K562 (cell line): Measurements from ENCODE around the gene NUDCD3. TPM values are rescaled to one million over a fixed set of nuclear protein-coding genes. Genes with fewer than 3 reads are reported as not detected.

Source experiments
- ATAC-seq: fragments of 200-7000 bp; cut with Tn5 transposase; 3 replicates; pipeline ENCODE4 v1.9.1; 2020; ENCODE audit warnings: moderate library complexity
- BruUV-seq: library from RNA; stranded (reverse); fragments of 400-500 nt; replicated peaks from 2 replicates; lab custom pipeline; 2021; lab: Mats Ljungman, UMichigan
- CTCF ChIA-PET: fragments of 300-600 bp; formaldehyde crosslinking; extraction: SDS; loops from one replicate; lab custom pipeline; 2021; ENCODE audit warnings: low intra/inter-chr PET ratio; lab: Yijun Ruan, JAX
- POLR2A ChIA-PET: fragments of 300-600, 350-650 bp; sonication (Branson Sonifier 250); formaldehyde crosslinking; extraction: SDS; loops from one replicate; lab custom pipeline; 2021; ENCODE audit warnings: antibody characterized with exemption, inconsistent platforms; lab: Yijun Ruan, JAX
- DNase-seq, 4 experiments: peaks; one replicate each; pipeline versions ENCODE4 v3.0.0 to v3.0.0-alpha.2; 2011 to 2018; ENCODE audit warnings: low spot score in 3 of 4, mixed read lengths in 3 of 4; ENCODE audit errors: extremely low read depth in 1 of 4
- FAIRE-seq: peaks from 2 replicates; lab custom pipeline; 2011; peaks lifted over from hg19 to GRCh38; lab: Jason Lieb, UNC
- H2AFZ ChIP-seq: 2 replicates; pipeline ENCODE4 v1.6.0; 2011; ENCODE audit warnings: low read depth, low read length, control low read depth, inconsistent platforms
- H3K27ac ChIP-seq: fragments of 200-600 bp; 3 replicates; pipeline ENCODE4 v1.8.0; 2011; ENCODE audit warnings: low read depth, mild to moderate bottlenecking, control low read depth, inconsistent platforms, low read length, moderate library complexity, mixed read lengths; ENCODE audit errors: extremely low read depth
- H3K27me3 ChIP-seq, 2 experiments: fragments of 300-600 bp in 1 of 2; 2 replicates in 1 of 2; 3 replicates in 1 of 2; pipeline versions ENCODE4 v1.6.0 to v1.8.0; 2011; ENCODE audit warnings: inconsistent platforms in 2 of 2, low read length in 2 of 2, mild to moderate bottlenecking in 1 of 2, mixed read lengths in 1 of 2, moderate library complexity in 1 of 2; ENCODE audit not compliant: control insufficient read depth in 2 of 2, insufficient read depth in 2 of 2
- H3K36me3 ChIP-seq: fragments of 300-600 bp; 3 replicates; pipeline ENCODE4 v1.8.0; 2011; ENCODE audit warnings: mild to moderate bottlenecking, low read length, inconsistent platforms; ENCODE audit not compliant: control insufficient read depth, insufficient read depth
- H3K4me1 ChIP-seq, 2 experiments: fragments of 200-600 bp in 1 of 2; replicated peaks in 1 of 2; 2 replicates in 1 of 2; 3 replicates in 1 of 2; pipeline versions ENCODE4 v1.5.1 to v1.8.0; 2011; ENCODE audit warnings: inconsistent platforms in 2 of 2, low read length in 2 of 2, mild to moderate bottlenecking in 1 of 2, mixed read lengths in 1 of 2, moderate library complexity in 1 of 2; ENCODE audit not compliant: control insufficient read depth in 2 of 2, insufficient read depth in 2 of 2
- H3K4me2 ChIP-seq: 2 replicates; pipeline ENCODE4 v1.6.1; 2011; ENCODE audit warnings: low read length, control low read depth, inconsistent platforms, mixed read lengths; ENCODE audit not compliant: insufficient read depth
- H3K4me3 ChIP-seq: fragments of 200-600 bp; sonication (generic), shearing (Covaris generic); 2 replicates; pipeline ENCODE4 v1.5.1; 2016; ENCODE audit warnings: control low read depth, inconsistent platforms
- H3K79me2 ChIP-seq: fragments of 200-600 bp; 3 replicates; pipeline ENCODE4 v1.8.0; 2011; ENCODE audit warnings: low read length, inconsistent platforms; ENCODE audit not compliant: control insufficient read depth, insufficient read depth
- H3K9ac ChIP-seq, 2 experiments: 2 replicates each; pipeline versions ENCODE4 v1.6.0 to v1.6.1; 2011; ENCODE audit warnings: low read depth in 2 of 2, low read length in 2 of 2, control low read depth in 1 of 2, inconsistent platforms in 1 of 2, mild to moderate bottlenecking in 1 of 2, mixed read lengths in 1 of 2; ENCODE audit not compliant: insufficient read depth in 1 of 2
- H3K9me1 ChIP-seq: one replicate; pipeline ENCODE4 v1.6.0; 2011; ENCODE audit warnings: inconsistent platforms, mild to moderate bottlenecking, low read length, moderate library complexity; ENCODE audit not compliant: control insufficient read depth, insufficient read depth
- H3K9me3 ChIP-seq: replicated peaks from 2 replicates; pipeline ENCODE4 v1.5.1; 2011; ENCODE audit warnings: low read depth, low read length, inconsistent platforms; ENCODE audit not compliant: control insufficient read depth, insufficient read depth
- H4K20me1 ChIP-seq: replicated peaks from 2 replicates; pipeline ENCODE4 v1.6.1; 2011; ENCODE audit warnings: low read length, inconsistent platforms, mixed read lengths; ENCODE audit not compliant: control insufficient read depth, insufficient read depth
- ADNP ChIP-seq: fragments of 200-800 bp; sonication (Bioruptor generic); IDR thresholded peaks from 2 replicates; pipeline ENCODE4 v1.6.1; 2016; ENCODE audit warnings: missing genetic modification characterization, missing compliant biosample characterization
- ERF ChIP-seq: fragments of 450-650 bp; formaldehyde crosslinking; IDR thresholded peaks from 2 replicates; pipeline ENCODE4 v1.4.0; 2020; ENCODE audit warnings: mild to moderate bottlenecking, mixed read lengths
- GATA2 ChIP-seq: sonication (generic); formaldehyde crosslinking; IDR thresholded peaks from 2 replicates; pipeline ENCODE4 v1.4.0; 2020; ENCODE audit warnings: mild to moderate bottlenecking, missing genetic modification reagents
- HNRNPH1 ChIP-seq: fragments of 200-400 bp; formaldehyde crosslinking; optimal IDR thresholded peaks from 2 replicates; pipeline ENCODE3; 2017; ENCODE audit warnings: low read depth, mild to moderate bottlenecking, low read length, moderate library complexity
- MTA1 ChIP-seq: fragments of 450-650 bp; IDR thresholded peaks from 2 replicates; pipeline ENCODE4 v1.6.1; 2017; ENCODE audit warnings: borderline replicate concordance
- NEUROD1 ChIP-seq: fragments of 150-350 bp; IDR thresholded peaks from 2 replicates; pipeline ENCODE4 v1.6.1; 2014; ENCODE audit warnings: borderline replicate concordance, low read length, low read depth; ENCODE audit not compliant: partially characterized antibody
- POLR2G ChIP-seq: fragments of 200-400 bp; formaldehyde crosslinking; IDR thresholded peaks from 2 replicates; pipeline ENCODE4 v1.6.1; 2017; ENCODE audit warnings: low read depth, mild to moderate bottlenecking, antibody characterized with exemption, low read length, moderate library complexity
- PTRF ChIP-seq: fragments of 450-650 bp; IDR thresholded peaks from 2 replicates; pipeline ENCODE4 v1.6.1; 2016; ENCODE audit warnings: mild to moderate bottlenecking, missing genetic modification characterization, missing compliant biosample characterization
- TAF1 ChIP-seq: IDR thresholded peaks from 2 replicates; pipeline ENCODE4 v1.6.1; 2011; ENCODE audit warnings: mild to moderate bottlenecking, low read length, moderate library complexity; ENCODE audit not compliant: insufficient read depth, control insufficient read depth, severe bottlenecking; ENCODE audit errors: extremely low read depth
- TCF7L2 ChIP-seq: fragments of 150-350 bp; IDR thresholded peaks from 2 replicates; pipeline ENCODE4 v1.6.1; 2016; ENCODE audit warnings: low read depth, mild to moderate bottlenecking, low read length, moderate library complexity
- ZBTB2 ChIP-seq: fragments of 450-650 bp; IDR thresholded peaks from 2 replicates; pipeline ENCODE4 v1.6.1; 2016; ENCODE audit warnings: antibody characterized with exemption
- ZNF507 ChIP-seq: conservative IDR thresholded peaks from 2 replicates; pipeline ENCODE4 v1.6.1; 2017; ENCODE audit warnings: missing genetic modification characterization, missing compliant biosample characterization
- ZZZ3 ChIP-seq: fragments of 450-650 bp; IDR thresholded peaks from 2 replicates; pipeline ENCODE4 v1.6.1; 2016; ENCODE audit warnings: antibody characterized with exemption, mild to moderate bottlenecking, moderate library complexity
- WGBS: fragments of 100-300 bp; shearing (Covaris generic); methylation state at CpG from one replicate; pipeline ENCODE4 v1.1.6; 2016; ENCODE audit warnings: low coverage, mixed read lengths; ENCODE audit not compliant: insufficient coverage; ENCODE audit errors: missing lambda C conversion rate; 5-methylcytosine and 5-hydroxymethylcytosine counted together
- in situ Hi-C: fragments of 300-500 bp; cut with MboI; formaldehyde crosslinking; loops from 4 replicates; pipeline ENCODE4 v1.15.0; 2018; ENCODE audit warnings: inconsistent platforms, mixed read lengths
- intact Hi-C: fragments of 100-400 bp; cut with micrococcal nuclease; formaldehyde crosslinking; loops from 2 replicates; pipeline ENCODE4 v1.14.2; 2022
- polyA plus RNA-seq, 8 experiments: library from polyadenylated mRNA; depleted of rRNA in 4 of 8; stranded (reverse) in 5 of 8; unstranded in 3 of 8; fragments of >200 nt; fragmentation: Nextera tagmentation in 2 of 8; fragmentation: Illumina TruSeq in 1 of 8; extraction: Ambion mirVana in 2 of 8; extraction: Trizol in 1 of 8; gene quantifications; 2 replicates each; pipeline versions ENCODE4 v1.2.1 to v1.2.3, GENCODE V29; 2011 to 2014; ENCODE audit warnings: inconsistent platforms in 1 of 8, missing spikeins in 1 of 8
- total RNA-seq, 7 experiments: library from RNA; depleted of rRNA in 6 of 7; stranded (reverse); fragments of >200 nt in 6 of 7; fragmentation: Illumina TruSeq in 2 of 7; extraction: Trizol in 2 of 7; gene quantifications; 2 replicates each; pipeline versions ENCODE4 v1.2.1 to v1.2.3, GENCODE V29; 2011 to 2021; ENCODE audit warnings: low replicate concordance in 1 of 7

NUDCD3 gene
- total and polyA plus RNA-seq, 9 of the 15 experiments (the other 6 are each of a cell fraction or from before 2014, with no cell fraction given): 24.8 to 64.2 (median 42.6) TPM

DNA sequence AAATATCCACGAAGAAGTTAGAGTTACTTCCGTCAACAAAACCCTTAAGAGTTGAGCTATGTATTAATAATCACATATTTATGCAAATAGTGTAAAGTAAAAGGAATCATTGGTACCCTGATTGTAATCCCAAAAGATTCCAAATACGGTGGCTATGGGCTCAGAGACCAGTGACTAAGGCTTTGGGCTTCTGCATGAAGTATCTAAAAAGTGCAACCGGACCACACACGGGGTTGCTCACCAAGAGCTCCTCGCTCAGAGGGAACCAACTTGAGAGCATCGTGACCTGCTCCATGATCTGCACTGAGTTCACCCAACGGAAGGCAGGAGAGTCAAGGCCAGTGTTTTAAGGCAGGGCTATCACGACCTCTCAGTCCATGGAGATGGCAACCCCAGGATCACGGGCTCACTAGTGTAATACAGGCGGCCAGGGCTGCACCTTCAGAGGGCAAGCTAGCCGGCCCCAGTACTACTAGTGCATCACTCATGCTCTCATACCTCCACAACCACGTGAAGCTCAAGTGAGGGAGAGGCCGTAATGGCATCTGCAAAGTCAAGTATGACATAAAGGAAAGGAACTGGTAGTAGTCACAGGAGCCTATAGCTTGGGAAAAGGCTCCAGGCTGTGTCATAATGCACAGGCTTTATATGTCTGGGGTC, 87.9 kb downstream of the NUDCD3 start:
- H3K9ac ChIP-seq: no peak overlapping the region
- intact Hi-C loops (loop anchor here (10.0 kb wide), 1 partner anchor 62 kb away; no protein-coding TSS in a partner anchor), in situ Hi-C loops (no loop called here)
- 85% methylated on average over 14 of the region's 14 CpGs for WGBS
- no peak for FAIRE-seq
- H3K36me3 ChIP-seq: peaks cover 52% of the 10 kb centered on the region; the same call in 2 of the 3 replicates
- H2AFZ ChIP-seq: no peak overlapping the region
- CTCF ChIA-PET: no interaction called here
- H3K4me3 ChIP-seq: no peak overlapping the region
- H3K4me2 ChIP-seq: no peak overlapping the region
- TF ChIP-seq HNRNPH1: no peak
- H4K20me1 ChIP-seq: peaks cover 7% of the 10 kb centered on the region; the same call in 1 of the 2 replicates
- no peak overlapping the region for H3K27ac ChIP-seq
- H3K79me2 ChIP-seq: no peaks in the 10 kb centered on the region
- H3K4me1 ChIP-seq: no peaks in the 10 kb centered on the region
- peaks cover 3% of the 10 kb centered on the region for H3K9me1 ChIP-seq
- POLR2A ChIA-PET: interaction anchor here (0.6 to 2.6 kb wide), 5 partner anchors 10 to 588 kb away, joined by 3 to 8 read pairs (median 5); no protein-coding TSS in a partner anchor
- no TSS peak for BruUV-seq
- no peaks in the 10 kb centered on the region for H3K27me3 ChIP-seq
- no peak for DNase-seq
- H3K9me3 ChIP-seq: no peaks in the 10 kb centered on the region
- no peak for ATAC-seq

DNA sequence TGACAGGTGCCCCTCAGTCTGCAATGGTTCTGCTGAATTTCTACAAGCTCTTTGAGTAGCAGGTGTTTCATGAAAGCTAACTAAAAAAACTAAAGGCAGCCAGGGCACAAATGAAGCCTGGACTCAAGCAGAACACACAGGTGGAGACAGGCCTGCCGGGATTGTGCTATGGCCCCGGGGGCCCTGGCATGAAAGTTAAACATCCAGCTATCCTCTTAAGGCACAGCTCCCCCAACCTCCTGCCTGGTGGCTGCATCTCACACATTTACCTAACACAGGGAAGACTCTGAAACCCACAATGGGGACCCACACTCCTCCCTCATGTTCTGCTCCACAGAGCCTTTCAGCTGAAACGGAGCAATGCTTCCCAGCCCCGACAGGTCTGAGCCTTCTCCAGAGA, 88.8 kb downstream of the NUDCD3 start:
- Histone ChIP-seq H4K20me1 (peaks cover 7% of the 10 kb centered on the region; the same call in 1 of the 2 replicates), H3K27ac (no peak overlapping the region), H3K4me1 (no peaks in the 10 kb centered on the region), H3K9me1 (peaks cover 3% of the 10 kb centered on the region), H2AFZ (no peak overlapping the region), H3K27me3 (no peaks in the 10 kb centered on the region), H3K4me2 (no peak overlapping the region), H3K79me2 (no peaks in the 10 kb centered on the region), H3K9ac (no peak overlapping the region), H3K36me3 (peaks cover 57% of the 10 kb centered on the region; the same call in 2 of the 3 replicates), H3K9me3 (no peaks in the 10 kb centered on the region), H3K4me3 (no peak overlapping the region)
- WGBS: 85% methylated on average over 4 of the region's 4 CpGs
- intact Hi-C loops: loop anchor here (10.0 kb wide), 1 partner anchor 63 kb away; no protein-coding TSS in a partner anchor
- ChIA-PET POLR2A (interaction anchor here (0.6 to 2.0 kb wide), 3 partner anchors 9 to 589 kb away, joined by 3 to 8 read pairs (median 3); no protein-coding TSS in a partner anchor), CTCF (no interaction called here)
- FAIRE-seq: no peak
- no peak for ATAC-seq
- in situ Hi-C loops: no loop called here
- no peak for DNase-seq
- BruUV-seq: no TSS peak
- TF ChIP-seq PTRF (tag): no peak
- no peak for TF ChIP-seq POLR2G
- no peak for TF ChIP-seq ZZZ3
- TF ChIP-seq TAF1: no peak
- TF ChIP-seq ERF: no peak
- no peak for TF ChIP-seq MTA1
- TF ChIP-seq GATA2: no peak
- no peak for TF ChIP-seq ZNF507 (tag)
- no peak for TF ChIP-seq TCF7L2
- TF ChIP-seq NEUROD1: no peak
- no peak for TF ChIP-seq ADNP (tag)
- no peak for TF ChIP-seq ZBTB2
